Umbilical cord (tissue), 2 donors: ENCODE measurements around the gene MCTP1. TPM values are rescaled to one million over a fixed set of nuclear protein-coding genes. Genes with fewer than 3 reads are reported as not detected.

ENCODE experiments used
- DNase-seq: peaks from one replicate; pipeline ENCODE4 v3.0.0-alpha.2; 2015; ENCODE audit warnings: low spot score
- total RNA-seq: library from RNA; depleted of rRNA; stranded (reverse); fragments of >200 nt; gene quantifications from one replicate; pipeline ENCODE4 v1.2.3, GENCODE V29; 2014; ENCODE audit warnings: low replicate concordance; ENCODE audit not compliant: insufficient read depth

Gene MCTP1
- total RNA-seq, 1 donor from 2014 or later = 24.8 TPM

GRCh38 chr5:94709277-94709676, 575.6 kb downstream of the MCTP1 start:
- DNase-seq = no peak

GRCh38 chr5:94707359-94707758, 577.5 kb downstream of the MCTP1 start:
- DNase-seq = no peak

GRCh38 chr5:94705427-94705826, 579.5 kb downstream of the MCTP1 start:
- no peak for DNase-seq

- no peak for DNase-seq
These were observed 582.2 kb downstream of the MCTP1 start for GRCh38 chr5:94702729-94703128.

GRCh38 chr5:94700592-94700991, 584.3 kb downstream of the MCTP1 start:
- no peak for DNase-seq

- no peak for DNase-seq
These were observed 585.3 kb downstream of the MCTP1 start for GRCh38 chr5:94699562-94699961.

GRCh38 chr5:94698197-94698596, 586.7 kb downstream of the MCTP1 start:
- DNase-seq = no peak

- no peak for DNase-seq
These were observed 590.2 kb downstream of the MCTP1 start for GRCh38 chr5:94694671-94695070.

GRCh38 chr5:94693845-94694370, 591.0 kb downstream of the MCTP1 start:
- DNase-seq = no peak

GRCh38 chr5:94693043-94693822, 591.7 kb downstream of the MCTP1 start:
- peak; percentile 58 for DNase-seq

GRCh38 chr5:94692581-94692980, 592.3 kb downstream of the MCTP1 start:
- DNase-seq = no peak

- DNase-seq = no peak
These were observed 592.9 kb downstream of the MCTP1 start for GRCh38 chr5:94691949-94692348.

GRCh38 chr5:94691291-94691690, 593.6 kb downstream of the MCTP1 start:
- DNase-seq = no peak

GRCh38 chr5:94690778-94691177, 594.1 kb downstream of the MCTP1 start:
- peak; percentile 5 for DNase-seq

GRCh38 chr5:94689908-94690307, 595.0 kb downstream of the MCTP1 start:
- DNase-seq = no peak

GRCh38 chr5:94682814-94683520, 601.9 kb downstream of the MCTP1 start:
- DNase-seq = no peak

- DNase-seq = no peak
These were observed 608.8 kb downstream of the MCTP1 start for GRCh38 chr5:94675965-94676618.

GRCh38 chr5:94674490-94675382, 610.2 kb downstream of the MCTP1 start:
- no peak for DNase-seq

- peak; percentile 25 for DNase-seq
These were observed 612.1 kb downstream of the MCTP1 start for GRCh38 chr5:94672746-94673145.

GRCh38 chr5:94670726-94671125, 614.2 kb downstream of the MCTP1 start:
- DNase-seq = no peak

GRCh38 chr5:94667937-94668336, 617.0 kb downstream of the MCTP1 start:
- no peak for DNase-seq
